ENCODE data around the gene AGAP9.
"Not testable (repeated sequence)": the region's sequence is repeated elsewhere in the genome, so short reads cannot be mapped to it uniquely, and the experiment has no call there.

Gene AGAP9

DNA sequence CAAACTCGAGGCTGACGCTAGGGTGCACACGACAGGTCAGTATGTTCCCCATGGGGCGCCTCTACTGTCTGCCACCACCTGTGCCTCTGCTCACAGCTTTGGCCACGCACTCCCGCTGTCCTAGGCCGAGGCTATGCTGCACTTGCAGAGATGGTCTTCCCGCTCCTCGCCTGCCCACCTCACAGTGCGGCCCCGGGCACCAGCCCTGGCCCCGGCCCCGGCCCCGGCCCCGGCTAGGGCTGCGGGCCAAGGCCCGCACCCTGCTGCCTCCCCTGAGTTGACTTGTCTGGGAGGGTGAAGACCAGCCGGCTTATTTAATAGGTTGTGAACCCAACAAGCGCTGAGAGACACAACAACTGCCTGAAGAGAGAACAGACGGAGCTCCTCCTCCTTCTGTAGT, at the start of gene AGAP9:
Gene AGAP9, minus strand, starts transcription at position 164 of the 400 bp plus-strand sequence. Its CDS starts 112 bp downstream, at position 52.
- DNase-seq (ENCODE audit: low read depth): not testable (repeated sequence)

DNA sequence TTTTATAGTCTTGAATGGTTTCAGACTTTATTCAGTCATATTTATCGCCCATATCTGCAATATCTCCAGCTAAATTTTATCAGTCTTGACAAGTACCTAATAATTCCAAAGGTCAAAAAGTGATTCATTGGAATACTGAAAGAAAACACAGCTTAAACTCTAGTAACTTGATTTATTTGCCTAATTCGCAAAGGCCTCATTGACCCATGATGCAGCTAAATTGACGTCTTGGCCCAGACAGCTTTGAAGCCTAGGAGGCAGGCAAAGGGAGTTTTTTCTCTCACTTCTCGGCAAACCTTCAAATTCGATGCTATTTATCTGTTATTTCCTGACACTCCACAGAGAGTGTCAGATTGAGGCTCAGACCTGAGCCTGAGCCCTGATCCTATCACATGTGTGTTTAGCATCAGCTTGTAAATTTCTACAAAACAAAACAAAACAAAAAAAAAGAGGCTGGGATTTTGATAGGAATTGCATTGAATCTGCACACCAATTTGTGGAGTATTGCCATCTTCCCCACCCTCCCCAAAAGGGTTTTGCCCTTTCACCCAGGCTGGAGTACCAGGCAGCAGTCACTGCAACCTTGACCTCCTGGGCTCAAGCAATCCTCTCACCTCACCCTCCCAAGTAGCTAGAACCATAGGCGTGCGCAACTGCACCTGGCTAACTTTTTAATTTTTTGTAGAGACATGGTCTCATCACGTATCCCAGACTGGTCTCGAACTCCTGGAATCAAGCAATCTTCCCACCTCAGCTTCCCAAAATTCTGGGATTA, 47.9 kb upstream of the AGAP9 start:
- DNase-seq (ENCODE audit: low read depth): not testable (repeated sequence)

- not testable (repeated sequence) for DNase-seq (ENCODE audit: low read depth)
Measured at GRCh38 chr10:47566757-47567156, 43.3 kb upstream of the AGAP9 start.

DNA sequence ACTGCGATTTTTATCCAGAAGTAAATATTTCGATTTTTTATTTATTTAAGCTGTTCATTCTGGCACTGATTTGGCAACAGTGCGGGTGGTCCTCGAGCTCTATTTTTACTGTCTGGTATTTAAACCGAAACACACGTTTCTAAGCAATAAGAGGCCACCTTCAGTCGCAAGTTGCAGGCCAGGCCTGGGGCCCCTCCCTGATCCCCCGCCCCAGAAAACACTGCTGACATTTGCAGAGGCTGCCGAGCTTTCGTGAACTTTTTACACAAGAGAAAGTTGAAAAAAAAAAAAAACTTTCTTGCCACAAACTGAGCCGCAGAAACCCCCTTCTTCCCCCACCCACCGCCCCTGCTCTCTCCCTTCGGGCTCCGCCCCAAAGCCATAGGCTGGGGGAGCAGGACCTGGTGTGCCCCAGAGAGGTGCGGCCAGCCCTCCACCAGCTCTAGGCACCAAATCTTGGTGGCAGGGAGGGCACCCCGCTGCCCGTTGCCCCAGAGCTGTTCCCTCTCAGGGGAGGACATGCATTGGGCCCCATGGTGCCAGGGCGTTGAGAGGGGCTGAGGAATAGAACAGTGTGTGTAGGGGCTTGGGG, 42.8 kb upstream of the AGAP9 start:
- not testable (repeated sequence) for DNase-seq (ENCODE audit: low read depth)

DNA sequence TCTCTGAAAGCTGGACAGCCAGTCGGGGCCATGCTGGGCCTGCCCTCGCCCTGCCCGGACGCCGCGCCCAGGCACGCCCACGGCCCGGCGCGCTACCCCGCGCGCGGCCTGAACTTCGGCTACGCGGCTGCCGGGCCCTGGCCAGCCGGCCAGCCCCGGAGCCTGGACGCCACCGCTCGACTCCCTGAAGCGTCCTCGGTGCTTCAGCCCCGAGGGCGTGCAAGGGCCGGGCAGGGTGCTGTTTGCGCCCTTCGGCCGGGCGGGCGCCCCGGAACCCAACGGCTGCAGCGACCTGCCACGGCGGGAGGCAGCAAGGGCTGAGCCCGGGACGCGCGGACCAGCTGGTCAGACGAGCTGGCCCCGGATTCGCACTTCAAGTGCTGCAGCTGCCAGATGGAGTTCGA, 42.1 kb upstream of the AGAP9 start:
- DNase-seq (ENCODE audit: low read depth): not testable (repeated sequence)

- not testable (repeated sequence) for DNase-seq (ENCODE audit: low read depth)
Measured at GRCh38 chr10:47564953-47565352, 41.5 kb upstream of the AGAP9 start.

DNA sequence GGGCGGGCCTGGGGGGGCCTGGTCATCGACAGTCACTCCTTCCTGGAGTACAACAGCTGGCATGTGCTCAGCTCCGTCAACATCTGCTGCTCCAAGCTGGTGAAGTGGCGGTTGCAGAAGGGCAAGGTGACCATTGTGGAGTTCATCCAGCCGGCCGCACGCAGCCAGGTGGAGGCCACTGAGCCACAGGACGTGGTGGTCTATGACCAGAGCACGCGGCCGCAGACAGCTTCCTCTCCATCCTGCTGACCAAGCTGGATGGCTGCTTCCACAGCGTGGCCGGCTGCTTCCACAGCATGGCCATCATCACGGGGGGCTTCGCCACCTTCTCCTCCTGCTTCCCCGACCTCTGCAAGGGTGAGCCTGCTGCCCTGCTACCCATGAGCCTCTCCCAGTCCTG, 40.9 kb upstream of the AGAP9 start:
- not testable (repeated sequence) for DNase-seq (ENCODE audit: low read depth)

DNA sequence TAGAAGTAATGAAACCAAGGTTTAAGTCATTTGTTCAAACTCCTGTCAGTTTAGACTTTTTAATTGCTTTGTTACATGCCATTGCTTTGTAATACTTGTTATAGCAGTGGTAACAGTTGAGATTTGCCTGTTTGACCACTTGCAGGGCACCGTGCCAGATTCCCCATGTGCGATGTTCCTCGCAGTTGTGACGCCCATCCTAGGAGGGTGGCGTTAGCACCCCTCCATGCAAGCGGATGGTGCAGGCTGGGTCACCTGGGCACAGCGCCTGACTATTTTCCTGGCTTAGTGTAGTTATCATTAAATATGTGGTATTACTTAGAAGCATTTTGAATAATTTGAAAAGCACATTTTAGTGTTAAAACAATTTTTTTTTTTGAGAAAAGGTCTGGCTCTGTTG, 37.0 kb upstream of the AGAP9 start:
- not testable (repeated sequence) for DNase-seq (ENCODE audit: low read depth)

DNA sequence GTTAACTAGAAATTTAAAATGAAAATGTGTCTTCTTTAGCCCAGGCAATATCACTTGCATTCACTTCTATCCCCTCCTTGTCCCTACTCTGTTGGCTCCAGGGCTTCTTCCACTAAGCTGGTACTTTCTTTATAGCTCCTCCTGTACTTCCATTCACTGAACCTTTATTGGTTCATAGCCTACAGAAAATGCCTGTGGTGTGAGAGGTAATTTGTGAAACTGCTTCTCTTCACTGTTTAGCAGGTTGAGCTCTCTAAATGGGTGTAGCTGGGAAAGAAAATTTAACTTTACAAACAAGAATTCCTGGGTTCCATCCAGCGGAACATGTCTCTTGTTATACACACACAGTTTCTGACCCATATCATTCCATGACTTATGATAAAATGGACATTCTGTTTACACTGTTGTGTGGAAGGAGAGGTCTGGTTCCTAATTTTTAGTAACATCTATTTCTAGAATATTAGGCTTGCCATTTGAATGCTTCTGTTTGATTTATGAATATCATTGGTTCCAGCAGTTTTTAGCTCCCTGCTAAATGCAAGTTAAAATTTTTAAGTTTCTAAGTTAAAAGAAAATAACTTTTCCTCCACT, 36.4 kb upstream of the AGAP9 start:
- DNase-seq (ENCODE audit: low read depth): not testable (repeated sequence)

DNA sequence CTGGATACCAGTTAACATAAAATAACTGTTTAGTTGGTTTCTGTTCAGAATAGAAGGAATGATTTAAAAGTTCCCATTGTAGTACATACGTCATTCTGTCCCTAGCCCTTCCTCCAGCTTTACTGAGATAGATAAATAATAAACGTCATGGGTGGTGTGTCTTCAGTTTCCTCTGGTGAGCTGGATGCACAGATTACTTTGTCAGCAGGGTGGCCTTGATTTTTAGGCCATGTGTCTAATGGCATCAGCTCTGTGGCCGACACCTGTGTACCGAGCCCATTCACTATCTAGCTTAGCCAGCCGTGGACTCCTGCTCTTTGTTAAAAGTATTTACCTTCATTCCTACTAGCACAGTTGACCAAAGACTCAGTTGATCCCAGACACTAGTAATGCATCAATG, 34.7 kb upstream of the AGAP9 start:
- DNase-seq (ENCODE audit: low read depth): peak; percentile 53

DNA sequence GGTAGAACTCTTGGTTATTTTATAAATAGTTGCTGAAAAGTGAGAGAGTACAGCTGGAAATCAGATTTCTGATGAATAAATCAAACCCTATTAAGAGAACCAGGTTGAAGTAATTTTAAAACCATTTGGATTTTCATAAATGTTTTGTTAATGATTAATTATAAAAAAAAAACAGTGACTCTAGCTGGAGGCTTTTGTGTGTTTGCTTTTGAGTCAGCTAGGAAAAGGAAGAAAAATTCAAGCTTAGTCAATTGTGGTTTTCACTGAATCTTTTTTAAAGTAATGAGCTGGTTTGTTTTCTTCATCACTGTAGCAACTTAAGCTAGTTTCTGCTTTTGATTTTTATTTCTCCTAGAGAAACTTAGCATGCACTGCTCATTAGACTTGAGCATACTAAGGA, 34.2 kb upstream of the AGAP9 start:
- DNase-seq (ENCODE audit: low read depth): not testable (repeated sequence)

- DNase-seq (ENCODE audit: low read depth): not testable (repeated sequence)
Measured at GRCh38 chr10:47555334-47555733, 31.9 kb upstream of the AGAP9 start.

- not testable (repeated sequence) for DNase-seq (ENCODE audit: low read depth)
Measured at GRCh38 chr10:47554552-47554951, 31.1 kb upstream of the AGAP9 start.

- not testable (repeated sequence) for DNase-seq (ENCODE audit: low read depth)
Measured at GRCh38 chr10:47553860-47554247, 30.4 kb upstream of the AGAP9 start.

DNA sequence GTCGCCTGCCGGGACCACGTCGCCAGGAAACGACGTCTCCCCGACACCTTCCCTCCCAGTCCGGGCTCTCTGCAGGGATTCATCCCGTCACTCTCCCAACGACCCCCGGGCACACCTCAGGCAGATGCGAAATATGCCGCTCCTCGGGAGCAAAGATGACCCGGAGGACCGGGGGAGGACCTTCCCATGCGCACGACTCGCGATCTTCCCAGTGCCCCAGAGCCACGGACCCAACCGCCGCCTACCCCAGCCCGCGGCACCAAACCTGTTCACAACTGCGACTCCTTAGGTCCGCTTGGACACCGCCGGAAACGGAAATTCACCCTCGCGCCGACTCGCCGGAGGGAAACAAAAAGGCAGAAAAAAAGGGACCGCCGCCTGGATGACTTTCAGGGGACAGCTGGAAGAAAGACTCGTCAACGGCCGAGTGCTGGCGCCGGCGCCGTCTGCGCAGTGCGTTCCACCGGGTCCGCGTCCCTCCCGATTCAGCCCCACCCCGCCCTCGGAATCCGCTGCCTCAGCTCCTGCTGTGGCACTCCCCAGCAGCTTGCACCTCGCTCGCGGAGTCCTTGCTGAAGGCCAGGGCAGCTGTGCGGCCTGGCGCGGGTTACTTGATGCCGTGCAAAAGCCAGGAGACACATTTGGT, 29.9 kb upstream of the AGAP9 start:
- peak; percentile 75 for DNase-seq (ENCODE audit: low read depth)

GRCh38 chr10:47552719-47553118, 29.3 kb upstream of the AGAP9 start:
- DNase-seq (ENCODE audit: low read depth): peak; percentile 81

GRCh38 chr10:47547286-47547685, 23.8 kb upstream of the AGAP9 start:
- not testable (repeated sequence) for DNase-seq (ENCODE audit: low read depth)

GRCh38 chr10:47536430-47536829, 13.0 kb upstream of the AGAP9 start:
- not testable (repeated sequence) for DNase-seq (ENCODE audit: low read depth)

- DNase-seq (ENCODE audit: low read depth): not testable (repeated sequence)
Measured at GRCh38 chr10:47502313-47502712, 21.1 kb downstream of the AGAP9 start.

DNA sequence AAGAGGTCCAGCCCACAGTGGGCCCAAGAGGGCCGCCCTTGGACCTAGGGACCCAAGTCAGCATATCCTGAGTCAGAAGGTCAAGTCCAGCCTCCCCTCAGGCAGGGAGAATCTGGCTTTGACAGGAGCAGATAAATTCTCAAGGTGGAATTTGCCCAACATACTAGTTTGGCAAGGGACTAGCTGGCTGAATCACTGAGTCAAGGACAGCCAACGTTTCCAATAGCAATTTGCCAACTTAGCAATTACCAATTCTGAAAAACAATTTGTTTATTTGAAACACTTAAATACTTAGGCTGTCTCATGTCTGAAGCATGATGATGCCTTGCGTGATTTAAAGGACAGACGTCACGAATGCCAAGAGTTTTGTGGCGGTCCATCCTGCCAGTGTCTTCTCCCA, 29.2 kb downstream of the AGAP9 start:
- not testable (repeated sequence) for DNase-seq (ENCODE audit: low read depth)

GRCh38 chr10:47491600-47491999, 31.8 kb downstream of the AGAP9 start, which contains the start of gene FAM25G:
Gene FAM25G (minus strand): TSS chr10:47491700. CDS start chr10:47491674, 26 bp downstream.
- DNase-seq (ENCODE audit: low read depth): not testable (repeated sequence)

DNA sequence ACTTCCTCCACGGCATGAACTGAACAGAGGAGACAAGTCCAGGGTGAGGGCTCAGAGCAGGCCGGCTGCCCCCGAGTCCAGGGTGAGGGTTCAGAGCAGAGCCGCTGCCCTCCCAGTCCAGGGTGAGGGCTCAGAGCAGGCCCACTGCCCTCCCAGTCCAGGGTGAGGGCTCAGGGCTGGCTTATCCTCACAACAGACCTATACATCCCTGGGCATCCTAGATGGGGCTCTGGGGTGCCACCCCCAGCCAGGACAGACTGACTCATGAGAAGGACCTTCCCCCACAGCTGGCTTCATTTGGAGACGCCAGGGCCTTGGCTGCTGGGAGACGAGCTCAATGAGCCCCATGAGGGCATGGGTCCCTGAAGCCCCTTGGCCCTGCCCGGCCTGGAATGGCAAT, 33.8 kb downstream of the AGAP9 start:
- not testable (repeated sequence) for DNase-seq (ENCODE audit: low read depth)
